HEK293 (cell line): Measurements from ENCODE around the gene COL1A1.
A peak's percentile ranks its signal among the peaks of the same experiment; 100 is the strongest.

Experiments
- KLF8 ChIP-seq: fragments of 450-650 bp; formaldehyde crosslinking; IDR thresholded peaks from 2 replicates; pipeline ENCODE4 v1.5.1; 2016; ENCODE audit warnings: missing biosample characterization, missing genetic modification characterization
- RBAK ChIP-seq: fragments of 450-650 bp; formaldehyde crosslinking; IDR thresholded peaks from 2 replicates; pipeline ENCODE4 v1.5.1; 2016; ENCODE audit warnings: missing biosample characterization, missing genetic modification characterization
- SALL2 ChIP-seq: fragments of 450-650 bp; formaldehyde crosslinking; IDR thresholded peaks from 2 replicates; pipeline ENCODE4 v1.5.0; 2017; ENCODE audit warnings: missing biosample characterization, mild to moderate bottlenecking, missing genetic modification characterization, borderline replicate concordance
- YY1 ChIP-seq: fragments of 450-650 bp; formaldehyde crosslinking; IDR thresholded peaks from 2 replicates; pipeline ENCODE4 v1.5.1; 2018; ENCODE audit warnings: missing biosample characterization, missing genetic modification characterization
- ZBTB20 ChIP-seq: fragments of 450-650 bp; formaldehyde crosslinking; IDR thresholded peaks from 2 replicates; pipeline ENCODE4 v1.5.1; 2016; ENCODE audit warnings: missing biosample characterization, missing genetic modification characterization
- ZNF121 ChIP-seq: fragments of 450-650 bp; formaldehyde crosslinking; IDR thresholded peaks from 2 replicates; pipeline ENCODE4 v1.5.1; 2016; ENCODE audit warnings: missing biosample characterization, missing genetic modification characterization
- ZNF133 ChIP-seq: fragments of 450-650 bp; formaldehyde crosslinking; IDR thresholded peaks from 2 replicates; pipeline ENCODE4 v1.5.1; 2016; ENCODE audit warnings: missing biosample characterization, missing genetic modification characterization
- ZNF747 ChIP-seq: fragments of 450-650 bp; formaldehyde crosslinking; IDR thresholded peaks from 2 replicates; pipeline ENCODE4 v1.5.1; 2016; ENCODE audit warnings: missing biosample characterization, missing genetic modification characterization
- TF ChIP-seq, protein P1 (sequence below): fragments of 450-650 bp; formaldehyde crosslinking; IDR thresholded peaks from 2 replicates; pipeline ENCODE4 v1.5.1; 2016; ENCODE audit warnings: missing biosample characterization, missing genetic modification characterization
- TF ChIP-seq, protein P2 (sequence below): fragments of 450-650 bp; formaldehyde crosslinking; IDR thresholded peaks from 2 replicates; pipeline ENCODE4 v1.5.1; 2016; ENCODE audit warnings: missing biosample characterization, missing genetic modification characterization
- TF ChIP-seq, protein P3 (sequence below): fragments of 450-650 bp; formaldehyde crosslinking; IDR thresholded peaks from 2 replicates; pipeline ENCODE4 v1.5.1; 2016; ENCODE audit warnings: missing biosample characterization, missing genetic modification characterization, low read depth
- TF ChIP-seq, protein P4 (sequence below): fragments of 450-650 bp; formaldehyde crosslinking; IDR thresholded peaks from 2 replicates; pipeline ENCODE4 v1.5.1; 2016; ENCODE audit warnings: missing biosample characterization, missing genetic modification characterization

DNA sequence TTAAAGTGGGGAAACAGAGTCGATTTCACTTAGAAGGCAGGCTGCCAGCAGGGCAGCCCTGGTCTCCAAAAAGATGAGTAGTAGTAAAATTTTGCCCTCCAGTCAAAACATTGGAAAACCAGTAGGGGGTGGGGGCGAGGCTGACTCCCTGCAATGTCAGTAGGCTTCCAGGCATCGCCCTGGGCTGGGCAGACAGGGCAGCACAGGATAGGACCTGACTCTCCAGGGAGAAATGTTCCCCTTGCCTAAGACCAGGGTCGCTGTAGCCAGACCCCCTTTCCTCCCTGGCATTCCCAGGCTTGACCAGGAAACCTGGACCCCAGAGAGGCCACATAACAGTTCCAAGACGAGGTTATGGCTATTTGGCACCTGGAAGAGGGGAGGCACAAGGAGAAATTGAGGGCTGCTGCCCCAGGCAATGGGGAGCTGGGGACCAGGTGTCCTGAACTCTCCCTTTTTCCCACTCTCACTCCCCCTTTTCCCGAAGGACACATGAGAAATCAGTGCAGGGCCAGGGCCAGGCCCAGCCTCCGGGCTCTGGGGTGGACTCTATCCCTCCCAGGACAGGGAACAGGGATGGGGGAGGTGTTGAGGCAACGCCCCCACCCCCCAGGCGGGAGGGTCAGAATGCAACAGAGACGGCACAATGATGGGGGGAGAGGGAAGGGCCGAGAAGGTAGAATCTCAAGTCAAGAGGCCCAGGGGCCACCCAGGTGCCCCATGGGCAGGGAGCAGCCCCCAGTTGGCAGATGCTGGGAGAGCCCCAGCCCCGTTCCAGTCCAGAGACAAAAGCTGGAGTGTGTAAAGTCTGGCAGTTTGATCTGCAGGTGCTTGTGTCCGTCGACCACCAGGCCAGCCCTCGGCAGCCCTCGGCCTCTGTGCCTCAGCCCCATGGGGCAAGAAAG lies 67.0 kb downstream of the COL1A1 start:
- TF ChIP-seq, protein P1, sequence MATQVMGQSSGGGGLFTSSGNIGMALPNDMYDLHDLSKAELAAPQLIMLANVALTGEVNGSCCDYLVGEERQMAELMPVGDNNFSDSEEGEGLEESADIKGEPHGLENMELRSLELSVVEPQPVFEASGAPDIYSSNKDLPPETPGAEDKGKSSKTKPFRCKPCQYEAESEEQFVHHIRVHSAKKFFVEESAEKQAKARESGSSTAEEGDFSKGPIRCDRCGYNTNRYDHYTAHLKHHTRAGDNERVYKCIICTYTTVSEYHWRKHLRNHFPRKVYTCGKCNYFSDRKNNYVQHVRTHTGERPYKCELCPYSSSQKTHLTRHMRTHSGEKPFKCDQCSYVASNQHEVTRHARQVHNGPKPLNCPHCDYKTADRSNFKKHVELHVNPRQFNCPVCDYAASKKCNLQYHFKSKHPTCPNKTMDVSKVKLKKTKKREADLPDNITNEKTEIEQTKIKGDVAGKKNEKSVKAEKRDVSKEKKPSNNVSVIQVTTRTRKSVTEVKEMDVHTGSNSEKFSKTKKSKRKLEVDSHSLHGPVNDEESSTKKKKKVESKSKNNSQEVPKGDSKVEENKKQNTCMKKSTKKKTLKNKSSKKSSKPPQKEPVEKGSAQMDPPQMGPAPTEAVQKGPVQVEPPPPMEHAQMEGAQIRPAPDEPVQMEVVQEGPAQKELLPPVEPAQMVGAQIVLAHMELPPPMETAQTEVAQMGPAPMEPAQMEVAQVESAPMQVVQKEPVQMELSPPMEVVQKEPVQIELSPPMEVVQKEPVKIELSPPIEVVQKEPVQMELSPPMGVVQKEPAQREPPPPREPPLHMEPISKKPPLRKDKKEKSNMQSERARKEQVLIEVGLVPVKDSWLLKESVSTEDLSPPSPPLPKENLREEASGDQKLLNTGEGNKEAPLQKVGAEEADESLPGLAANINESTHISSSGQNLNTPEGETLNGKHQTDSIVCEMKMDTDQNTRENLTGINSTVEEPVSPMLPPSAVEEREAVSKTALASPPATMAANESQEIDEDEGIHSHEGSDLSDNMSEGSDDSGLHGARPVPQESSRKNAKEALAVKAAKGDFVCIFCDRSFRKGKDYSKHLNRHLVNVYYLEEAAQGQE (tag by site-specific recombination): no peak
- TF ChIP-seq, protein P2, sequence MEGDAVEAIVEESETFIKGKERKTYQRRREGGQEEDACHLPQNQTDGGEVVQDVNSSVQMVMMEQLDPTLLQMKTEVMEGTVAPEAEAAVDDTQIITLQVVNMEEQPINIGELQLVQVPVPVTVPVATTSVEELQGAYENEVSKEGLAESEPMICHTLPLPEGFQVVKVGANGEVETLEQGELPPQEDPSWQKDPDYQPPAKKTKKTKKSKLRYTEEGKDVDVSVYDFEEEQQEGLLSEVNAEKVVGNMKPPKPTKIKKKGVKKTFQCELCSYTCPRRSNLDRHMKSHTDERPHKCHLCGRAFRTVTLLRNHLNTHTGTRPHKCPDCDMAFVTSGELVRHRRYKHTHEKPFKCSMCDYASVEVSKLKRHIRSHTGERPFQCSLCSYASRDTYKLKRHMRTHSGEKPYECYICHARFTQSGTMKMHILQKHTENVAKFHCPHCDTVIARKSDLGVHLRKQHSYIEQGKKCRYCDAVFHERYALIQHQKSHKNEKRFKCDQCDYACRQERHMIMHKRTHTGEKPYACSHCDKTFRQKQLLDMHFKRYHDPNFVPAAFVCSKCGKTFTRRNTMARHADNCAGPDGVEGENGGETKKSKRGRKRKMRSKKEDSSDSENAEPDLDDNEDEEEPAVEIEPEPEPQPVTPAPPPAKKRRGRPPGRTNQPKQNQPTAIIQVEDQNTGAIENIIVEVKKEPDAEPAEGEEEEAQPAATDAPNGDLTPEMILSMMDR (tag by site-specific recombination): peak; percentile 14; the same call in 1 of the 2 replicates
- TF ChIP-seq ZNF747 (tag by site-specific recombination): no peak
- TF ChIP-seq, protein P3, sequence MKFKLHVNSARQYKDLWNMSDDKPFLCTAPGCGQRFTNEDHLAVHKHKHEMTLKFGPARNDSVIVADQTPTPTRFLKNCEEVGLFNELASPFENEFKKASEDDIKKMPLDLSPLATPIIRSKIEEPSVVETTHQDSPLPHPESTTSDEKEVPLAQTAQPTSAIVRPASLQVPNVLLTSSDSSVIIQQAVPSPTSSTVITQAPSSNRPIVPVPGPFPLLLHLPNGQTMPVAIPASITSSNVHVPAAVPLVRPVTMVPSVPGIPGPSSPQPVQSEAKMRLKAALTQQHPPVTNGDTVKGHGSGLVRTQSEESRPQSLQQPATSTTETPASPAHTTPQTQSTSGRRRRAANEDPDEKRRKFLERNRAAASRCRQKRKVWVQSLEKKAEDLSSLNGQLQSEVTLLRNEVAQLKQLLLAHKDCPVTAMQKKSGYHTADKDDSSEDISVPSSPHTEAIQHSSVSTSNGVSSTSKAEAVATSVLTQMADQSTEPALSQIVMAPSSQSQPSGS (tag by site-specific recombination): no peak
- TF ChIP-seq ZBTB20 (tag by site-specific recombination): no peak
- TF ChIP-seq ZNF121 (tag by site-specific recombination): no peak
- TF ChIP-seq RBAK (tag by site-specific recombination): no peak
- no peak for TF ChIP-seq ZNF133
- TF ChIP-seq, protein P4, sequence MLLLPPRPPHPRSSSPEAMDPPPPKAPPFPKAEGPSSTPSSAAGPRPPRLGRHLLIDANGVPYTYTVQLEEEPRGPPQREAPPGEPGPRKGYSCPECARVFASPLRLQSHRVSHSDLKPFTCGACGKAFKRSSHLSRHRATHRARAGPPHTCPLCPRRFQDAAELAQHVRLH (tag by site-specific recombination): no peak
- no peak for TF ChIP-seq SALL2
- TF ChIP-seq YY1 (tag by site-specific recombination): no peak
- TF ChIP-seq KLF8: no peak
